Hematopoietic multipotent progenitor cell treated with erythropoietin and hydrocortisone succinate and interleukin-3 and kit ligand, for 8 days (in vitro differentiated cells): ENCODE results near the gene HAUS7.

Source experiments
- DNase-seq: peaks from one replicate; pipeline ENCODE4 v3.0.0-alpha.2; 2015

Gene HAUS7

DNA sequence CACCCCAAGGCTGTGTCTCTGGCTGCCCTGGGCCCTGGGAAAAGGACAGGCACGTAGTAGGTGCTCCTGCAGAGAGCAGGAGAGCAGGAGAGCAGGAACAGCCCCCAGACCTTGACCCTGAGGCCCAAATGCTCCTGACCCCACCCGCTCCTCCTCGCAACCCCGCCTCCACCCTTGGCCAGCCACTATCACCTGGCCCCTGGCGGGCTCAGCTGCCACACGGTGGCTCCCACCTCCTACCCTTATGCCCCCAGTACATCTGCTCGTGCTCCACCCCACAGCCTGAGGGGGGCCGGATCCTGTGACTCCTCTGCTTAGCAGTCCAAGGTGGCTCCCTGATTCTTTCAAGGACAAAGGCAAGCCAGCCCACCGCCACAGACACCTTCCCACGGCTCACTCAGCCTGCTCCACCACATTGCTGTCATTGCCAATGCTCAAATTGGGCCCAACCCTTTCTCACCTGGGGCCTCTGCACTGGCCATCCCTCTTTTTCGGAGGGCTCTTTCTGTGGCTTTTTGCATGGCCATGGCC, 5.4 kb upstream of the HAUS7 start:
- no peak for DNase-seq

DNA sequence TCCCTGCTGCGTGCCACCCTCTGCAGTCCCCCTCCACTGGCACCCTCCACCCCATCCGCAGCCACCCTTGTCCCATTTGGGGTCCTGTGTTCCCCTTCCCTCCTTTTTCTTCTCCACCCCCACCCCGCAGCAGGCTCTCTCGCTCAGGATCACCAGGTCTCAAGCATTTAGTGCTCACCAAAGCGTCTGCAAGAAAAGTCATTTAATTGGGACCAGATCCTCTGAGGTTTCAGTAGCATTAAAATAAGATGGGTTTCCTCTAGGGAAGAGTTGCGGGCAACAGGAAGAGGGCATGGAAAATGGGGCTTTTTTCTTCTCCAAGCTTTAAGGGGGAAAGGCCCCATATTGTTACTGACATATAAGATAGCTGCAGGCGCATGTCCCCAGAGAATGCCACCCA, 4.9 kb upstream of the HAUS7 start:
- no peak for DNase-seq

DNA sequence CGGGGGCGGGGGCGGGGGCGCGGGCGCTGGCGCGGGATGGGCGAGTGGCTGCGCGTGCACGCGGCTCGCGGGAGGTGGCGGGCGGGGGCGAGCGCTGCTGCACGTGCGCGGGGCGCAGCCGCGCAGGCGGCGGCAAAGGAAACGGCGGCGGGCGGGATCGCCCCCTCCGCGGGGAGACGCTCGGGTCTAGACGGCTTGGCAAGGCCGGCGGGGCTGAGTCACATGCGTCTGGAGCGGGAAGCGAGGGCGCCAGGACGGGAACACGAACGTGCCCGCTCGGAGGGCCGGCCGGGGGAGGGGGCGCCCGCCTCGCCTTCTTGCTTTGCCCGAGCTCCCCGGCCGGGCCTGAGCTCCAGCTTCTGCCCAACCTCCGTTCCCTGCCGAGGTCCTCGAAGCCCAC, 4.3 kb upstream of the HAUS7 start:
- peak; percentile 1 for DNase-seq

DNA sequence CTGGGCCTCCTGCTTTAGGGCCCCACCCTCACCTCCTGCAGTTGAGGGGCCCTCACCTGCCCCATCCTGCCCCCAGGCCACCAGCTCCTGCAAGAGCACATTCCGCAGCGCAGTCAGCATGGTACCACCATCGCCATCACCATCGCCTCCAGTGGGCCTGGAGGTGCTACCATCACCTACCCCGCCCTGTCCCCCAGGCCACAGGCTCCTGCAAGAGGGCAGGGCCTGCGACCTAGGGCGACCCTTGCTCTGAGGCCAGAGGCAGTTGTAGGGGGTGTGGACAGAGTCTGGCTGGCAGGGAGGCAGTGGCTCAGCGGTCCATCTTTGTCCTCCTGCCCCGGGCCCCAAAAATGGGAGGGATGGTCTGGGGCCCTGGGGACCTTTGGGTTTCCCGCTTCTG, 3.9 kb upstream of the HAUS7 start:
- no peak for DNase-seq

DNA sequence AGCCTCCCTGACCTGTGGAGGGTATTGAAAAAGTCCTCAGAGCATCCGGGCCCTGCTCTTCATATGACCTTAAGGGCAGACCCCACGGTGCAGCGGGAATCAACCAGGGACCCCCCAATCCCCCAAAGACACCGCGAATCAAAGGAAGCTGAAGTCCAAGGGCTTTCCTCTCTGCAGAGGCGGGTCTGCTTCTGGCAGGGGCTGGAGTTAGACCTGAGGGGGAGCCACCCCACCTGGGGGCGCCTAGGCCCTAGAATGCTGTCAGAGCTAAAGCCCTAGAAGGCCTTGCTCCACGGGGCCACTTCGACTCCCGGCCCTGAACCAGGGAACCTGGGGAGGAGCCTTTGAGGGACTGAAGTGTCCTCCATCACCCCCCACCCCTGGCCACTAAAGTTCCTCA, 2.8 kb upstream of the HAUS7 start:
- no peak for DNase-seq

DNA sequence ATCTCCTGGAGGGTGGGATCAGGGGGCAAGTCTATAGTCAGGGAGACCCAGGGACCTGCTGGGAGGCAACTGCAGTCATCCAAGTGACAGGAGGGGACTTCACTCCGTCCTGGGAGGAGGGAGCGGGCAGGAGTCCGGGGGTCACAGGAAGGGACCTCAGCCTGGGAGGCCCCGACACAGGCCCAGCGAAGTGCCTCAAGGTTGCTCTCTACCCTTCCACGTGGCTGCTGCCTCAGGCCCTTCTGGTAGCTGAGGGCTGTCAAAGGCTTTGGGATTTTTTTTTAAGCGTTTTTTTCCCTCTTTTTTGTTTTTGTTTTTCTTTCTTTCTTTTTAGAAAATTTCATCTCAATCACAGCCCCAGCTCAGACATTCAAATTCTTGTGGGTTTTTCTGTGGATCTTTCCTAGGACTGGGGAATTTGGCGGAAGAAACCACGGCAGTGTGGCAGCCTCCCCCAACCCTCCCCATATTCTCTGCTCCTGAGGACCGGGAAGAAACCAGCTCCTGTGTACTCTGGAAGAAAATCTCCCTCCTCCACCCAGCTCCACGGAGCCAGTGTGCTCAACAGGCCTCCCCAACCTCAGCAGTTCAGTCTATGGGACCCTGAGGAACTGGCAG, 1.4 kb upstream of the HAUS7 start:
- no peak for DNase-seq

DNA sequence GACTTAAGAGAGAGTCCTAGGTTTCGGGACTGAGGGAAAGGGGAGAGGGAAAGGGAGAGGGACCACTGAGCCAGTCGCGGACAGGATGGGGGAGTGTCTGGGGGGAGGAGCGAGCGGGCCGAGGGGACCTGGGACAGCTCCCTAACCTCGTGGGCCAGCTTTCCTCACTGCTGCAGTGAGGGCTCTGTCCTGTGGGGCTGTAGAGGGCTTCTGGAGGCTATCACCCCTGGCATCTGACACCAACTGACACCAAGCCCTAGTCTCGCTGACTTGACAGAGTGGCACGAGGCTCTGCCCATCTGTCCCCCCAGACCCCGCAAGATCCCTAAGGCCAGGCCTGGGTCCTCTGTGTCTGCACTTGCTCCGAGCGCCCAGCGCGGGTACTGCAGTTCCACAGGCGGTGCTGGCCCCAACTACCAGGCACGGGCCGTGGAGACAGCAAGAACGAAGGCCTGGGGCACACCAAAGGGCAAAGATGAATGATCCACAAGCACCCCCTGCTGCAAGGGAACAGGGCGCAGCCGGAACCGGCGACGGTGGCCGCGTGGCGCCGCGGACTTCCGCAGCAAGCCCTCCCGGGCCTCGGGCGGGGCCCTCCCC, 465 bp downstream of the HAUS7 start:
- DNase-seq = peak; percentile 47

DNA sequence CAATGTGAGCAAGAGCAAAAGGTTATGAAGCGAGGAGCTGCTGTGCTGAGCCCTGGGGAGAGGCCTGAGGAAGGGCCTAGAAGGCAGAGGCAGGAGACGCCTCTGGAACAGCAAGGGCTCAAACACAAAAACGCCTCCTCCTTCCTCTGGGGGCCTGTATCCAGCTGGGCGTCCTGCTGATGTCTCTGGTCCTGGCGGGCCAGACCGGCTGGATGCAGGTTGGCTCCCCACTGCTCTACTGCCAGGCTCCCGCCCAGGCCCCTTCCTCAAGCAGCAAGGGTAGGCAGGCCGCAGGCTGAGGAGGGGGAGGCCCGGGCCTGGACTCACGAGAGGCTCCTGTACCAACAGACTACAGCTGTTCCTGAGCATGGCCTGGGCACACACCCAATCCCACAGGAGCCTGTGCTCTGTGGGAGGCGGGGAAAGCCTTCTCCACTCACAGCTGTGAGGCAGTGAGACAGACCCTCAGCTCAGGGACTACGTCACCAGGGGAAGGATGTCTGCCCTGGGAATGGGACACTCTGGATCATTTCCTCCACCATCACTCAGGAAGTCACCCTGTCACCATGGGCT, 2.3 kb downstream of the HAUS7 start:
- DNase-seq = no peak

DNA sequence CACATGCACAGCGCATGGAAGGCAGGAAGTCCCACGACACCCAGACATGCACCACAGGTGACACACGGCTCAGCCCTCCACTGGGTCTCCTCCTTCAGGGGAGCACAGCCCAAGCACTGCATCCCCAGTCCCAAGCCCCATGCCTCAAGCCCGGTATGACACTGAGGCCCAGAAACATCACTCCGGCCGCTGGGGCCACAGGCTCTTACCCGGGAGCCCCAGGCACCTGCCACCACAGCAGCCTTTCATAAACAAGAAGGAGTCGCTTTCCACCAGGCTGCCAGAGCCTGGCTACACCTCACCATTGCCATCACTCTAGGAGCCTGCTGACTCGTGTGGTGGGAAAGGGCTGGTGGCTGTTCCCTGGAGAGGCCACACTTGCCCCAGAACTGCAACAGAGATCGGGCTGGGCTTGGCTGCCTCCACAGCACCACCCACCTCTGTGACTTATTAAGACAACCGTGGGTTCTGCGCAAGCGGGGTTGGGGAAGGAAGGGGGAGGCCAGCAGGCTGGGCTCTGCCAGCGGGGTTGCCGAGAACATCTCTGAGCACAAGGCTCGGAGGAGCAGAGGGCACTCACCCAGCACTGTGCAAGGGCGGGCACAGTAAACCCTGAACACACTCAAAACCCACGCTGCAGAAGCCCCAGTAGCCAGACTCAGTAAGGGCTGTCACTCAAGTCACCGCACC, 4.5 kb downstream of the HAUS7 start:
- DNase-seq = no peak

DNA sequence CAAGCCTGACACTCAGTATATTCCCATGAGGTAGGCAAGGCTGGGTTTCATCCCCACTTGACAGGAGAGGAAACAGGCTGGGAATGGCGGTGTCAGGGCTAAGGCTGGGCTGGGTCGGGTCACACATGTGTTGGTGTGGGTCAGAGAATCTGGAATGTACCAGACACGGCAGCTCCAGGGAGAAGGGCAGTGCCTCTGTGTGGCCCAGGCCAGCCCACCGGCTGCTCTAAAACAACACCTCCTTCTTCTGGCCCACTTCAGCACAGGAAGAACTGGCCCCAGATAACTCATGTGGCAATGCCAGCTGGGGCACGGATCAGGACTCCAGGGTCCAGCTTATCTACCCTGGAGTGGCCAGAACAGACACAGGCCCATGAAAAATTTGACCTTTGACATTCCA, 6.3 kb downstream of the HAUS7 start:
- no peak for DNase-seq

DNA sequence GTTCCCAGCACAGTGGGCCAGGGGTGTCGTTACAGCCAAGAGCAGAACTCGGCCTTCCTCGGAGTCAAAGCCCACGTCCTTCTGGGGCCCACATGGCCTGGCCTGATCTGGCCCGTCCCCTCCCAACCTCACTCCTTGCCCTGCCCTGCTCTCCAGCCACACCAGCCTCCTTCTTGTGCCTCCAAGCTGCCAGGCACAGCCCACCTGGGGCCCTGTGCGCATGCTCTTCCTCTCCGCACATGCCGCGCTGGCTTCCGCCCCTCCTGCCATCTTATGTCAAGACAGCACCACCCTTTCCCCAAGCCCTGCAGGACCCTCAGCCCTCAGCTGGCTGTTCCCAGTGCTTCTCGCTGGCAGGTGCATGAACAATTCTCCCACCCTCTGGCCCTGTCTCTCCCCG, 6.8 kb downstream of the HAUS7 start:
- no peak for DNase-seq

DNA sequence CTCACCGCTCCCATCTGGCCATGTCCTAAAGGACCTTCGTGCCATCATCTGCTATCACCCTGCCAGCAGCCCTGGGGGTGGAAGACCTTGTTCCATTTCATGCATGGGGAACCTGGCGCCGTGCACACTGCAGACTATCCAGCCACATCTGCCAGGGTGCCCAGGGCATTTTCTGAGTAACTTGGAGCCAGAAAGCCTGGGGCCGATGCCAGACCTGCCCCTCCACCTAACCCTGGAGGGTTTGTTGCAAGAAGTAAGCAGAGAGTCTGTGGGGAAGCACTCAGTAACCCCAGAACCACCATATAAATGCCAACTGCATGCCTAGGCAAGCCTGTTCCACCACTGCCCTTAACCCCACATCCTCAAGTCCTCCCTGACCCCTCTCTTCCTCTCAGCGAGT, 7.3 kb downstream of the HAUS7 start:
- DNase-seq = no peak

DNA sequence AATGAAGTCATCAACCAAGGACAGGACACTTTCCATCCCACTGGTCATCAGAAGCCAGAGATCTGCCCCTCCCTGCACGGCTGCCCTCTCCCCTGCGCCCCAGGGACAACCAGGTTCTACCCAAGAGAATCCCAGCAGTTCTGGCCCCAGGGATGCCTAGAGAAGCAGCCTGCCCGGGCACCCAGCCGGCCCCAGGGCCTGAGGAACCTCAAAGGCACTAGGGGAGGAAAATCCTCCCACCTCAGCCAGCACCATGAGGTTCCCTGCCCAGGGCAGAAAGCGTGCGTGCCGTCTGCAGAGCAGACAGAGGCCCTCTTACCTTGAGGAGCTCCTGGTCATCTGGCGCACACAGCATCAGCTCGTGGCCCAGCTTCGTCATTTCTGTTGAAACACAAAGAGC, 8.1 kb downstream of the HAUS7 start:
- no peak for DNase-seq

DNA sequence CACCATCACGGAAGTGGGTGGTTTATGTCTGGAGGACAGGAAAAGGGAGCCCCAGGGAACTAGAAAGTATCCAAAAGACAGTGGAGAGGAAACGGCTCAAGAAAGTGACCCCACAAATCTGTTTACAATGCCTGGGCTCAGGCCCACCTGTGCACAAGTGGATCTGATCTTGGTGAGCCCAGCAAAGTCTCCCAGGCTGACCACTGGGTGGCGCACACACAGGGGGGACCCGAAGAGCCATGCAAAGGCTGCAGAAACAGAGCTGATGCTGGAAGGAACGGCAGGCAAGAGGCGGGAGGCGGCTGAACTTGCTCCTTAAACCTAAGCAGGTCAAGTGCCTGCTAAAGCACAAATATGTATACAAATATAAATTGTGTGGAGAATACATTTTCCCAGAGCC, 9.6 kb downstream of the HAUS7 start:
- DNase-seq = peak; percentile 49

DNA sequence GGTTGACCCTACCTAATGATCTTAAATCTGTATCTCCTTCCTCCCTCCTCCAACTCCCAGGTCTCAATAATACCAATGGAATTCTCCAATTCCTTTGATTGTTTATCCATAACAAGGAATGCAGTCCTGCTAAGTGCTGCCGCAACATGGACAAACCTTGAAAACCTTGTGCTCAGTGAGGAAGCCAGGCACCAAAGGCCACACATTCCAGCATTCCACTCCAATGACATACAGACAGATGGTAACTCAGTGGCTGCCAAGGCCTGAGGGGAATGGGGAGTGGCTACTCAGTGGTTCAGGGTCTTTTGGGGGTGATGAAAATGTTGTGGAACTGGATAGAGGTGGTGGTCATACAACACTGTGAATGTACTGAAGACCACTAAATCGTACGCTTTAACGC, 10.4 kb downstream of the HAUS7 start:
- DNase-seq = no peak

DNA sequence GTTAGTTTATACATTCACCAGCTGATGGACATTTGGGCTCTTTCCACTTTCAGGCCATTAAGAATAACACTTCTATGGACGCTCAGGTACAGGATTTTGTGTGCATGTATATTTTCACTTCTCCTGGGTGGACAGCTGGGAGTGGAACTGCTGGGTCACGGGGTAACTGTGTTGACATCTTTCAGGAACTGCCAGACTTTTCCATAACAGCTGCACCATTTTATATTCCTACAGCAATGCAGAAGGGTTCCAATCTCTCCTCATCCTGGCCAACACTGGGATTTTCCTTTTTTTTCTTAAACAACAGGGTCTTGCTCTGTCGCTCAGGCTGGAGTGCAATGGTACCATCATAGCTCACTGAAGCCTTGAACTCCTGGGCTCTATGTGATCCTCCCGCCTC, 11.9 kb downstream of the HAUS7 start:
- DNase-seq = no peak

DNA sequence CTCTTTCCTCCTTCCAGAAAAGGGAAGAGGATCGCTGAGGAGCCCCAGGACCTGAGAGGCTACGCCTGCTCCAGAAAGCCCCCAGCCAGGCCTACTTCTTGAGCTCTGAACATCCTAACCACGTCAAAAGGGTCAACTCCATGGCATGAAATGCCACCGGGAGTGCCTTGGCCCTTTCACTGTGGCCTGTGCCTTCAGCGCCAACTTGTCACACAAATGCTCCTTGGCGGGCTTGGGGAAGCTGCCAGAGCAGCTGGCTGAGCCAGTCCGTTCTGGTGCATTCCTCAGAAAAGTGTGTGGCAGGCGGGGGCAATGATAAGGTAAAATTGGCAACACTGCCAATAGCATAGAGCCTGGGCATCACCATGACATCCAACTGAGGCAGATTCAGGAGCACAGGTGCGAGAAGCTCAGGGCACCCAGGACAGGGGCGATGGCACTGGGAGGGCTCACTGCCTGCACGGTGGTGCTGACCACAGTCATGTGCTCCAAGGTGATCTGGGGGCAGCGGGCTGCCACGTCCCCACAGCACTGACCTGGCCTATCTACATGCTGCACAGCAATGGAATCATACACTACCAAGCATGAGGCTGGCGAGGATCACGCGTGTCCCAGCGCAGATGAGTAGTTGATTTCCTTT, 12.4 kb downstream of the HAUS7 start:
- no peak for DNase-seq

DNA sequence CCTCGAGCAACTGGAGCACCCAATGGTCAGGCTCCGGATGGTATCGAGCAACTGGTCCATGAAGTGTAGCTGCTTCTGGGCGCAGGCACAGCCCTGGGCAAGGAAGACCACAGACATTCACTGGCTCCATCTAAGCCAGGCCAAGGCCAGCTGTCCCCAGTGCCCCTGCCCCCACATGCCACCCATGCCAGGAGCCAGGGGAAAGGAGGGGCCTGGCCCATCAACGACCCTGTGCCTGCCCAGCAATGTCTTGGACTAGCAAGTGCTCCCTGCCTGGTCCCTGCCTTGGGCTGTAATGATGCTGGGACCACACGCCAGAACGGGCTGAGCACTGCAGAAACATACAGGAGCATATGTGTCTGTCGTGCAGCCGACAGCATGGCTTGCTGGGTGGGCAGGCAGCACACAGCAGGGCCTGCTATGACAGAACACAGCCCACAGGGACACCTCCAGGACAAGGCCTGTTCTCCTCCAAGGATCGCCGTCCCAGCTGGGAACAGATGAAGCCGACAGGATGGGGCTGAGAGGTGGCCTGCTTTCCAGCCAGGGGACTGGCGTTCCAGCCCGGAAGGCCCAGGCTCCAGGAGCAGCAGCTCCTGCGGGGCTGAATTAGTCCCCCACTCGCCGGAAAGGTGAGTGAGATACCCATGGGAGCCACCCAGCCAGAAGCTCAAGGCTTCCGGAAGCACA, 13.1 kb downstream of the HAUS7 start:
- DNase-seq = no peak

DNA sequence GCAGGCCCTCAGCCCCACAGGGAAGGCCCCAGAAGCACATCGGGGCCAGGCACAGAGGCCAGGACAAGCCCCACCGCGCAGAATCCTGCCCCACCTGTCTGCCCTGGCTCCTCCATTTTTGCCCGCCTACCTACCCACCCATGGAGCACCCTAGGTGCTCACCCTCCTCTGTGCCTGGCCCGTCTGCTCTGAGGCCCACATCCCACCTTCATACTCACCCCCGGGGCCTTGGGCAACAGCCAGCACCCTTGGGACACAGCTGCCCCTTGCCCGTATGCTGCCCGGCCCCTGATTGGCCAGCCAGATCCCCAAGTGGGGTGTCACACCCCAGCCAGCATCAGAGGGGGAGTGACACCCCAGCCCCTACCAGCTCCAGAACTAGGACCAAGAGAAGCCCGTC, 13.7 kb downstream of the HAUS7 start:
- DNase-seq = no peak

DNA sequence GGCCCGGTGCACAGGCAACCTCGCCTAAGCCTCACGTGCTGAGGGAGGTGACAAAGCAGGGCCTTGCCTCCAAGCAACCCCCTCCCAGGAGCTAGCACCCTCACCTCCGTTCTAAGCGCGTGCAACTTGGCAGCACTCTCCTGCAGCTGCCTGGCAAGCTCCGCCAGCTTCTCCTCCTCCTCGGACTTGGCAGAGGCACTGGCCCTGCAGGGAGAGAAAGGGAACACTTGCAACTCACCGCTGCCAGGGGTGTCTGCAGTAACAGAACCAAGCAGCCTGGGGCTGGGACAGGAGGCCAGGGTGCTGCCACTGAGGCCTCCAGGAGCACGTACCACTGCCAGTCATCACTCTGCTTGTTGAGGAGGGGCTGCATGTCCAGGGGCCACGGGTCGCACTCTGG, 14.2 kb downstream of the HAUS7 start:
- DNase-seq = no peak

DNA sequence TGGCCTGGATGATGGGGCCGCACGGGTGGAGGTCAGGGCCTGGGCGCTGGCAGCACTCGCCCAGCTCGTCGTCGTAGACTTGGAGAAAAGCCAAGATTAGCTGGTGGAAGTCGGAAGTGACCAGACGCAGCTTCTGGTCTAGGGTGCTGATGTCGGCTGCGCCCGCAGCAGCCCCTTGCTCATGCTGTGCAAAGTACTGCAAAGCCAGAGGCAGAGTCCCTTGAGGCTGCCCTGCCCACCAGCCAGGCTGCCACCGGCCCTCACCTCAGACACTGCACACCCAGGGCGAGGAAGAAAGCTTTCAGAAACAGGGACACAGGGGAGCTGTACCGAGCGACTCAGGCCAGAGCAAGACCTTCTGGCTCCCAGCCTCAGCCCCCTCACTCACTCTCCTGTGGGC, 14.8 kb downstream of the HAUS7 start:
- no peak for DNase-seq

DNA sequence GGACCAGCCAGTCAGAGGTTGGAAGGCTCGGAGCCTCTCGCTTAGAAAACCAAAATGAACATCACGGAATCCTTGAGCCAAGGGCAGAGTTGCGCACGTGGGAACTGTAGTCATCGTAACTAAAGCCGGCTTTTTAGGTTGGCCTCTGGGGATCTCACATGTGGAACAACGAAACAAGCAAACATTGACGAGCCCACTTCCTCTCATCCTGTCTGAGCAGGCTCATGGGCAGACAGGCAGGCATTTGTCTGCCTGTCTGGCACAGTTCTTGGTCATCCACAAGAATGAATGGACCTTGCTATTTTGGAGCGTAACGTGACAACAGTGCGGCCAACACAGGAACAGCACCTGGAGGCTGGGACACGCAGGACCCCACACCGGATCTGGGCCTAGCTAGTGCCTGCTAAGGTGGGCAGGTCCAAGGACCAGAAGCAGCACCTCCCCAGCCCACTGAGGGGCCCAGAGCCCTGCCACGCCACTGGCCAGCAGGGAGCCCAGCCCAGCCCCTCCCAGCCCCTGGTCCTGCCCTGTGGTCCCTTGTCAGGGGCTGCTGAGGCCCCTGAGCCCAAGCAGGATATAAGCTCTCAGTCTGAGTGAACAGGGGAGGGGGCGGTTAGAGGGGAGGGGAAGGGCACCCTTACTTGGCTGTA, 15.3 kb downstream of the HAUS7 start:
- no peak for DNase-seq

DNA sequence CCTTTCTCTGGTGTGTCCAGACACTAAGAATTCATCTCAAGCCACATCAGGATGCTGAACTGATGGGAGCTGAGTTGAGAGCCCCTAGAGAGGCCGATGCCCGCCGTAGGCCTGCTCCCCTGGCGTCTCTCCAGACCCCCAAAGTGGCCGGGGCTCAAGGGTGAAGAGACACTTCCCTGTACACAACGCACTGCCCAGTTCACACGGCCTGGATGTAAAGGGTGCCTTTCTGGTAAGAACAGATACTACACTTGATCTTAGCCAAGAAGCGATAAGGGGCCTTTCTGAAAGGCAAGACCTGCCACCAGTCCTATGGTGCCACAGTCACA, 19.5 kb downstream of the HAUS7 start:
- DNase-seq = no peak
